ENCODE measurements around the gene CLMP. TPM values are rescaled to one million over a fixed set of nuclear protein-coding genes. Genes with fewer than 3 reads are reported as not detected.

Gene CLMP
- total RNA-seq, 2 donors from 2014 or later, result 3.3 to 13.2 TPM

- H3K27me3 ChIP-seq, result no peaks in the 10 kb centered on the region
- intact Hi-C loops (cut with DNase I), result no loop called here
- TF ChIP-seq CTCF (IDR thresholded peaks at IDR 0.05), result no peak
- H3K27ac ChIP-seq, result peak overlapping the region; percentile 58
- H3K4me3 ChIP-seq, result no peak overlapping the region
- no peaks in the 10 kb centered on the region for H3K36me3 ChIP-seq
- peak overlapping the region in 1 of 2 donors; percentile 32 for H3K9ac ChIP-seq (ENCODE audit: low read depth in 2 of 2, low read length in 2 of 2)
- DNase-seq, result no peak
- H3K4me1 ChIP-seq, result no peaks in the 10 kb centered on the region
- no peaks in the 10 kb centered on the region for H3K9me3 ChIP-seq
Measured at GRCh38 chr11:123069908-123070821, 124.9 kb downstream of the CLMP start.

GRCh38 chr11:123065621-123066020, 129.4 kb downstream of the CLMP start:
- no peak for DNase-seq

DNA sequence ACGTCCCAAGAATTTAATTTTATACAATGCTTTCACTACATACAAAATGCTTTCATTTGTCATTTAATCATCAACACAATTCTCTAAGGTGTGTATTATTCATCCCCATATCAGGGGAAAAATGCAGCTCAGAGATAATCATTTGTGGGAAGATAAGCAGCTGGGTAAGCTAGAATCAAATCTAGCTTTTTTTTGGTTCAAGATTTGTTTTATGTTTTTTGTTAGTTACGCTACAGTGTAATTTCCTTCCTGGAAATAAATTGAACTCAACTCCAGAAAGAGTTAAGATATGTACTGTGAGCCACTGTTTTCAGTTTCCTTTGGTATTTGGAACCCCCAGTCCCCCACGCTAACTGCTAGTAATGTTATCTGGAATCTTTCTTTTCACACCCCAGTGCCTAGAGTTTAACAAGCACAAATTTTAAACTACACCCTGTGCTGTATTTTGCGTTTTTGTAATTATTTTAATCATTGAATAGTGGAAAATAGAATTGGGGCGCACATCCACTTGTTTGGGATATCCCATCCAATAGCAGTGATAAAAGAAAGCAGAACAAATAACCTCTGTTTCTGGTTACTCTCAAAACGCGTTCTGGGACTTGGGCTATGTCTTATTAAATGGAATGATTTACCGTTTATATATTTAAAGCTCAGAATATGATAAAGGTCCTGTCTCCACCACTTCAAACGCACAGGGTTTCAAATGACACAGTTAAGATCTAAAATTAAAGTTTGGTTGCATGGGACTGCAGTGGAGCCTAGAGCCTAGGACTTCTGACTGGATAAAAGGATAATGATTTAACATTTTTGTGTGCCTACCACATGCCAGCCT, 131.0 kb downstream of the CLMP start:
- Histone ChIP-seq H3K4me1 (peaks cover 4% of the 10 kb centered on the region), H3K9ac (ENCODE audit: low read depth in 2 of 2, low read length in 2 of 2) (peak overlapping the region in 1 of 2 donors; percentile 81), H3K27ac (peak overlapping the region; percentile 100), H3K4me3 (peak overlapping the region; percentile 73), H3K27me3 (no peaks in the 10 kb centered on the region), H3K9me3 (no peaks in the 10 kb centered on the region), H3K36me3 (peaks cover 3% of the 10 kb centered on the region)
- no peak for TF ChIP-seq CTCF (IDR thresholded peaks at IDR 0.05)
- no peak for DNase-seq
- intact Hi-C loops (cut with DNase I), result no loop called here

More at GRCh38 chr11:123065621-123066020, 129.4 kb downstream of the CLMP start:
- Histone ChIP-seq H3K4me3 (no peak overlapping the region), H3K4me1 (no peaks in the 10 kb centered on the region), H3K9me3 (no peaks in the 10 kb centered on the region), H3K27ac (no peak overlapping the region), H3K27me3 (no peaks in the 10 kb centered on the region), H3K36me3 (no peaks in the 10 kb centered on the region), H3K9ac (ENCODE audit: low read depth in 2 of 2, low read length in 2 of 2) (no peak overlapping the region)
- no peak for TF ChIP-seq CTCF (IDR thresholded peaks at IDR 0.05)
- intact Hi-C loops (cut with DNase I), result no loop called here

- no peaks in the 10 kb centered on the region for H3K27me3 ChIP-seq
- H3K9ac ChIP-seq (ENCODE audit: low read depth in 2 of 2, low read length in 2 of 2), result peak overlapping the region; percentile 81 to 94
- no peaks in the 10 kb centered on the region for H3K9me3 ChIP-seq
- H3K27ac ChIP-seq, result peak overlapping the region; percentile 100
- peaks cover 7% of the 10 kb centered on the region for H3K36me3 ChIP-seq
- intact Hi-C loops (cut with DNase I), result no loop called here
- H3K4me3 ChIP-seq, result peak overlapping the region; percentile 73
- peaks cover 13% of the 10 kb centered on the region for H3K4me1 ChIP-seq
- DNase-seq, result peak; percentile 53
- no peak for TF ChIP-seq CTCF (IDR thresholded peaks at IDR 0.05)
Measured at GRCh38 chr11:123062892-123063825, 131.9 kb downstream of the CLMP start.

Data from colonic mucosa (tissue), 4 donors.